ENCODE measurements around the gene RLN2.

The RLN2 gene

GRCh38 chr9:5265939-5266338 is 38.6 kb downstream of the RLN2 start:
- DNase-seq (ENCODE audit: low read depth): no peak

- no peak for DNase-seq (ENCODE audit: low read depth)
Measured at GRCh38 chr9:5264219-5264595, 40.3 kb downstream of the RLN2 start.

GRCh38 chr9:5263351-5264218 is 40.9 kb downstream of the RLN2 start:
- DNase-seq (ENCODE audit: low read depth): no peak

Data from stimulated activated CD8-positive, alpha-beta memory T cell treated with anti-CD3 and anti-CD28 coated beads, Interleukin-12 subunit alpha, Interleukin-12 subunit beta, amount 100 ng/mL, for 1 hour (primary cell).